NOMO-1 treated with dmso at 0.1 percent for 144 hours (cell line): ENCODE measurements around the gene IL1R2.
A peak's percentile ranks its signal among the peaks of the same experiment; 100 is the strongest.
"Not testable (repeated sequence)": the region's sequence is repeated elsewhere in the genome, so short reads cannot be mapped to it uniquely, and the experiment has no call there.

Source experiments
- DNase-seq: peaks from one replicate; lab custom pipeline; 2025; ENCODE audit not compliant: unreplicated experiment; lab: John Stamatoyannopoulos, UW

The IL1R2 gene

GRCh38 chr2:102058293-102058833, 66.6 kb downstream of the IL1R2 start:
- no peak for DNase-seq

GRCh38 chr2:102059151-102059550, 67.4 kb downstream of the IL1R2 start:
- DNase-seq: no peak

- no peak for DNase-seq
Measured at GRCh38 chr2:102060047-102060446, 68.3 kb downstream of the IL1R2 start.

- DNase-seq: no peak
Measured at GRCh38 chr2:102060792-102061191, 69.0 kb downstream of the IL1R2 start.

GRCh38 chr2:102061286-102061699, 69.5 kb downstream of the IL1R2 start:
- no peak for DNase-seq

GRCh38 chr2:102061962-102062795, 70.4 kb downstream of the IL1R2 start:
- no peak for DNase-seq

- DNase-seq: no peak
Measured at GRCh38 chr2:102062802-102063201, 71.0 kb downstream of the IL1R2 start.

GRCh38 chr2:102063487-102063911, 71.7 kb downstream of the IL1R2 start:
- DNase-seq: peak; percentile 80

GRCh38 chr2:102063941-102064678, 72.3 kb downstream of the IL1R2 start:
- DNase-seq: peak; percentile 73

- no peak for DNase-seq
Measured at GRCh38 chr2:102064679-102065674, 73.2 kb downstream of the IL1R2 start.

- peak; percentile 40 for DNase-seq
Measured at GRCh38 chr2:102065675-102066252, 74.0 kb downstream of the IL1R2 start.

- no peak for DNase-seq
Measured at GRCh38 chr2:102066554-102066953, 74.8 kb downstream of the IL1R2 start.

- not testable (repeated sequence) for DNase-seq
Measured at GRCh38 chr2:102068126-102068525, 76.4 kb downstream of the IL1R2 start.

GRCh38 chr2:102069311-102069974, 77.7 kb downstream of the IL1R2 start:
- DNase-seq: no peak

- no peak for DNase-seq
Measured at GRCh38 chr2:102070058-102070642, 78.4 kb downstream of the IL1R2 start.

- no peak for DNase-seq
Measured at GRCh38 chr2:102072741-102073140, 81.0 kb downstream of the IL1R2 start.

- DNase-seq: no peak
Measured at GRCh38 chr2:102073168-102073724, 81.5 kb downstream of the IL1R2 start.

GRCh38 chr2:102074152-102074783, 82.5 kb downstream of the IL1R2 start:
- peak; percentile 53 for DNase-seq

- DNase-seq: no peak
Measured at GRCh38 chr2:102075479-102075878, 83.7 kb downstream of the IL1R2 start.
